Activated T-cell treated with anti-CD3 and anti-CD28 coated beads for 1 hour (primary cell): Measurements from ENCODE around the gene VWA5B1.

ENCODE experiments used
- DNase-seq: peaks from one replicate; pipeline ENCODE4 v3.0.0-alpha.2; 2020; ENCODE audit warnings: low read depth

VWA5B1 gene

DNA sequence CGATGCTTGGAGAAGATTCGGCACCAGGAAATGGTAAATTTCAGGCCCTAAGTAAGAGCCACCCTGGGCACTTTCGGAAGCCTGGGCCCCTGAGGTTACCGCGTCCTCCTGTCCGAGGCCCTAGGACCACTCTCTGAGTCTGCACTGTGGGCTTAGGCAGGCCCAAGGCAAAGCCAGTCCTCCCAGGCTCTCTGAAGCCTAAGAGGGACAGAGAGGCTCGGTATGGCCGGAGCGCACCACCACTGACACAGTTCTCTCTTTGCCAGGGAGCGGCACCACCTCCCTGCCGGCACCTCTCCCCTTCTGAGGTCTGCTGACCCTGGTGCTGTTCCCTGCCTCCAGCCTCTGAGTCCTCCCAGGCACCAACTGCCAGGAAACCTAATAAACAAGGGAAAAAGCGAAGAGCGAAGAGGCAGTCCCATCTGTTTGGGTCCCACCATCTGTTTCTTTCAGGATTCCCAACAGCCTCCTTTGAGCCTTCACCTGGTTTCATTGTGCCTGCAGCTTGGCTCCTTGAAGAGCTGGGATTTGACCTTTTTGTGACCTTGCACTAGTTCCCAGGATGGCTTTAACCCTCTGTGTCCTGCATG lies 57.7 kb downstream of the VWA5B1 start:
- no peak for DNase-seq

GRCh38 chr1:20349561-20349960 lies 58.9 kb downstream of the VWA5B1 start:
- no peak for DNase-seq

- no peak for DNase-seq
These were observed 59.3 kb downstream of the VWA5B1 start for GRCh38 chr1:20349971-20350370.

- DNase-seq: no peak
These were observed 59.7 kb downstream of the VWA5B1 start for GRCh38 chr1:20350421-20350820.

DNA sequence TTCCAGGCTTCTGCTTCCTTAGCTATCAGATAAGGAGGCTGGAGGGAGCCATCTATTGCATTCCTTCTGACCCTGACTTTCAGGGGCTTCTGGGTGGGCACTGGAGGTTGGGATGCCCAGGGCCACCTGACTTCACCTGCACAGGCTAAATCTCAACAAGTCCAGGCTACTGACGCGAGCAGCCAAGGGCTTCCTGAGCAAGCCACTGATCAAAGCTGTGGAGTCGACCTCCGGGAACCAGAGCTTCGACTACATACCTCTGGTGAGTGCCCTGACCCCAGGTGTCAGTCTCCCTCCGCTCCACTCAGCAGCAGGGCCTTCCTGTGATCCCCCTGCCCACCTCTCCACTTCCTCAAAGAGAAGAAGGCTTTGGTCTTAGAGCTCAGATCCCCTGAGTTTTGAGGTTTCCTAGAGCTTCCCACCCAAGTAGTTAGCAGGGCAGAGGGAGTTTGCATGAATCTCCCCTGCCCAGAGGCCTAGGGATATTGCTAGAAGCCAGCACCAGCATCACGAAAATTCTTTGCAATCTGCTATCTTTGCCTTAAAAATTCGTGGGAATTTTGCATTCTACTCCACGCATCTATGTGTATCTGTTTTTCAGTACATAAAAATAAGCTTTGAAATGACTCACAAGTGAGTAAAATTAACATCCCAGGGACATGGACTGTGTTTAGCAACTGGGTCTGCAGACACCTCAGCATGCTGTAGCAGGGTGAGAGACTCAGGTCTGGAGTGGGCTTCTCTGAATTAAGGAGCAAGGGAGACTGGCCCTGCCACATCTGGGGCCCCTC lies 61.4 kb downstream of the VWA5B1 start:
- DNase-seq: no peak

- no peak for DNase-seq
These were observed 63.2 kb downstream of the VWA5B1 start for GRCh38 chr1:20353836-20354235.

DNA sequence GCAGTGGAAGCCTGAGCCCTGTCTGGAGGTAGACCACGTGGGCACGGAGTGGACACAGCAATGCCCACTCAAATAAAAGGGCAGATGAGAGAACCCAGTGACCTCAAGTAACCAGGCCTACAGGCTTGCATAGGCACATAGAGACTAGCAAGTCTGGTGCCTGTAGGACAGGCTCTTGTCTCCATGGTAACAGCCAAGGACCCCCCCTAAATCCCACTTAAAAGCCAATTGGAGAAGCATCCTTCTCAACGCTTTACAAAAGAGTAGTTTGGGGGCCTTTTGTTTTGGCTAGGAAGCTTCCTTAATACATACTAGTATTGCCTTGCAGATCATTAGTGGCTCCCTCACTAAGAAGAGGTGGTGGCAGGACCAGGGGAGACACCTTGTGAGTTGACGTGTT lies 63.9 kb downstream of the VWA5B1 start:
- no peak for DNase-seq

GRCh38 chr1:20355101-20355827 lies 64.6 kb downstream of the VWA5B1 start:
- DNase-seq: no peak

- DNase-seq: no peak
These were observed 65.4 kb downstream of the VWA5B1 start for GRCh38 chr1:20355828-20356735.

- no peak for DNase-seq
These were observed 66.3 kb downstream of the VWA5B1 start for GRCh38 chr1:20356850-20357459.

GRCh38 chr1:20357796-20358195 lies 67.1 kb downstream of the VWA5B1 start:
- no peak for DNase-seq

- DNase-seq: no peak
These were observed 68.1 kb downstream of the VWA5B1 start for GRCh38 chr1:20358761-20359263.

GRCh38 chr1:20359451-20360330 lies 69.0 kb downstream of the VWA5B1 start:
- no peak for DNase-seq

DNA sequence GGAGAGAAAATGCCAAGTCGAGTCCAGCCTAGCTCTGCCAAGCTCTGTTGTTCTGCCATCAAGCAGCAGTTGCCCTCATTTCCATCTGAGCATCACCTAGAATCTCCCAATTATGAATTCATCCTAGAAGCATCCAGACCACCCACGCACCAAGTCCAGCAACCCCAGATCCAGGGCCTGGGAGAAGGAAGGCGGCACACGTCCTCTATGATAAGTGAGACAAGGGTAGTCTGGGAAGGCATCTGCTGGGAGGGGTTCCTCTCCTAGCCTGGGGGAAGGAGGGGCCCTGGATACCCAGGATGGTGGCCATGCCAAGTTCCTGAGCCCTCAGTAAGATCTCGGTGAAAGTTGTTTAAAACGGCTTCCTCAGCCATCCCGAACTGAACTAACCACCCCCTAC lies 70.7 kb downstream of the VWA5B1 start:
- no peak for DNase-seq

- peak; percentile 14 for DNase-seq
These were observed 71.2 kb downstream of the VWA5B1 start for GRCh38 chr1:20361805-20362381.

GRCh38 chr1:20362856-20363255 lies 72.2 kb downstream of the VWA5B1 start:
- no peak for DNase-seq

- DNase-seq: no peak
These were observed 74.9 kb downstream of the VWA5B1 start for GRCh38 chr1:20365421-20366055.

- DNase-seq: no peak
These were observed 75.4 kb downstream of the VWA5B1 start for GRCh38 chr1:20366056-20366462.

- DNase-seq: no peak
These were observed 75.9 kb downstream of the VWA5B1 start for GRCh38 chr1:20366463-20367115.
